DMS53 treated with DMSO at 0.1 percent for 48 hours (cell line): ENCODE results near the gene SLC6A3.

ENCODE experiments used
- DNase-seq: peaks from one replicate; lab custom pipeline; 2025; ENCODE audit not compliant: unreplicated experiment; lab: John Stamatoyannopoulos, UW

The SLC6A3 gene

DNA sequence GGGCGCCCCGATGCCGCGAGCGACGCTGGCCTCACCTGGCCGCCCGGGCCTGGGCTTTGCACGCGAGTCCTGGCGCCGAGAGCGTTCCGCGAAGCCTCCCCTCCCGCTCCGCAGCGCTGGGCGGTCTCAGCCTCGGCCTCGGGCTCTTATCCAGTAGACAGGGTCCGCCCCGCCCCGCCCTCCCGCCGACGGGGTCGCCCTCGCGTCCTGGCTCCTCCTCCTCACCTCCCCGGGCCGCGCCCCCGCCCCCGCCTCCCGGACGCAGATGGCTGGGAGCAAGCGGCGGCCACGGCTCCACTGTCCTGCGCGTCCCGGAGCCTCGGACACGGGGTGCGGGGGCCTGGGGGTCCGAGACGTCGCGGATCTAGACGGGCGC lies at the start of gene SLC6A3:
Gene SLC6A3 (minus strand): TSS at position 128 of the 376 bp plus-strand sequence. CDS start 2,243 bp downstream, outside the sequence.
- peak; percentile 87 for DNase-seq

DNA sequence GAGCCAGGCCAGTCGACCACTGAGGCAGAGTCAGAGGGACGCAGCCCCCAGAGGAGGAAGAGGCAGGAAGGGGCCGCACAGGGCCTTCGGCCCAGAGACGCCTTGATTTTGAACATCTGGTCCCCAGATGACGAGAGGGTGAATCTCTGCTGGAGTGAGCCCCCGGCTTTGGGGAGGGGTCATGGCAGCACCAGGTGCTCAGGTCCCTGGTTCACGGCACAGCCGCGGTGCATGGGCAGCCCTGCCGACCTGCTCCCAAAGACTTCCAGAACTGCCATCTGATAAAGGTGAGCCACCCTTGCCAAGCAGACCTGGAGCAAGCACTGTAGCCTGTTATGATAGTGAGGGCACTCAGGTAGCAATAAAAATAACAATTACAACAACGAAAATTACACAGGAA lies 48.7 kb upstream of the SLC6A3 start:
- no peak for DNase-seq

DNA sequence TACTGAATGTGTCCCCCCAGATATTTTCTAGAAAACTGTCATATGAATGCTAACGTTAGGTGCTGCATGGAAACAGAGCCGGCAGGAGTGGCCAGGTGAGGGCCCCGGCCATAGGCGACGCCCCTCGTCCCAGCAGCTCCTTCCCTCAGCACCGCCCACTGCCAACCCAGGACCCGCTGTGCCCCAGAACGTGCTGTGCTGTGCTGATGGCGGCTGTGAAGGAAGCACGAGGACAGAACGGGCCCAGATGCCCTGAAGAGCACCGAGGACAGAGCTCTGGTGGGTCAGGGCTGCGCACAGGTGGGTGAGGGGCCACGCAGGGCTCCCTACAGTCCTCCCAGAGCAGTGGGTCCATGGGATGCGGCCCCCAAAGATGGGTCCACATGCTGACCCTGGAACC lies 48.2 kb upstream of the SLC6A3 start:
- DNase-seq: no peak

DNA sequence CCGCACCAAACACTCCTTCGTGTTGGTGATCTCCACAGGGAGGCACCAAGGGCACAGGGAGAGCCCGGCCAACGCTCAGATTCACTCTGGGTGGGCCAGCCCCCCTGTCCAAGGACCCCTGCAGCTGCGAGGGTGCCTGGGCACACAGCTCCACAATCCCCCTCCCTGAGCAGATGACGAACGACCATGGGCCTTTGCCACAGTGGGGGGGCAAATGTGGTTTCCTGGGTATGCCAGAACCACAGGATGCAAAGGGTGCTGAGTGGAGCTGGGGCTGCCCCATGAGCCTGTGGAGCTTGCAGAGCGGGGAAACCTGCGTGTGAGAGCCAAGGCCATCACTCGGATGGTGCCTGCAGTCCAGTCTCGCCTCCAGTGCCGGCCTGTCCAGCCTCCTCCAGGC lies 47.5 kb upstream of the SLC6A3 start:
- DNase-seq: no peak

DNA sequence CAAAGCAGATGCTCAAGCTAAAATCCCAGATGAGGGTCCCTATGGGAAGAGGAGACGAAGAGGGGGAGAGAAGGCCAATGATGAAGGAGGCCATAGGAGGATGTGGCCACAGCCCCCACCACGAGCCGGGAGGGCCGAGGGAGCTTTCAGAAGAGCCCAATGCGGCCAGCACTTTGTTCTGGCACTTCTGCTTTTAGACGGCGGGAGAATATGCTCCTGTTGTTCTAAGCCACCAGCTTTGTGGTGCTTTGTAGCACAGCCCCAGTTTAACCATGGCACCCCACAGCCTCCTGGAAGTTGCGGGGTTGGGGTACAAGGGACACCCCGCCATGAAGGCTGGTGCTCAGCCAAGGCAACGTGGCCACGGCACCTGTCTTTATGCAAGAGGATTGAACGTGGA lies 45.1 kb upstream of the SLC6A3 start:
- DNase-seq: no peak

DNA sequence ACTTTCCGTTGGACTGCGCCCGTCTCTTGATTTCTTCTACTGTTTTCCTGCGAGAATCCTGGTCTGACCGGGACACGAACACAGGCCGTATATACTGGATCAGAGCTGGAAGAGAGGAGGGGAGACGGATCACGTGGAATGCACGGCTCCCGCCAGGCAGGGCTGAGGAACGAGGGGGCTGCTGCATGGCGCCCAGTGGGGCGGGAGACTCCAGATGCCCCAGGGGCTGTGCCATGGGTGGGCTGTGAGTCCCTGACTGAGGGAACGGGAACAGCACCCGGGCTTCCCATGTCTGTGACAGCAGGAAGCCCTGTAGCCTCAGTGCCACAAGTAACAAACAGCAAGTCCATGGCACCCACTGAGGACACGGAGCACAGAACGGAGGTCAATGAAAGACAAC lies 44.5 kb upstream of the SLC6A3 start:
- no peak for DNase-seq

DNA sequence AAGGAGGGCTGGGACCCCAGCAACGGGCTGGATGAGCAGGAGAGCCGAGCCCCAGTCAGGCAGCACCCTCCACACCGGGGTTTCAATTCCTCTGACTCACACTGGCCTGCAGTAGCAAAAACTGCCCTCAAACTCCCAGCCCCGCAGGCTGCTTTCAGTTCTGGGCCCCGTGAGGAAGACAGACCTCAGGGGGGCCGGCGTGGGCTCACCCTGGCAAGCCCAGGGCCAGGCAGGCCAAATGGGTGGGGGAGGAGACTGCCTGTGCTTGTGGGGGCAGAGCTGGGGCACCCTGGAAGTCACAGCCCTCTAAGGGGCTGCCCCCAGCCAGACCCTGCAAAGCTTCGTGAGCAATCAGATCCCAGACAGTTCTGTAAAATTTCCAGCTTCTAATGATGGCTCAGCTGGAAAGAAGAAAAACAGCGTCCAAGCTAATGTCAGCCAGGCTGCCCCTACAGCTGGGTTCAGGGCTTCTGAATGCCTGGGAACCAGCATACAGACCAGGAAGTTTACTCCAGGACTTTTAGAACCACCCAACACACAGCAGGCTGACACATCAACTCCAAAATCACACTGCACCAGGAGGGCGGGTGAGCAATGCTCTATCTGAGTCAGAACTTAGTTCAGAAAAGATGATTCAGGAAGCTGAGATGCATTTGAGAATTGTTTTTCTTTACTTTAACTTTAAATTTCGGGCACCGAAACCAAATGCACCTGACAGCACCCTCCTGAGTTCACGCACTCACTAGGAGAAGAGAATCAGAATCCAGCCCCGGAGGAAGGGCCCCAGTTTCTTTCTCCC lies 43.8 kb upstream of the SLC6A3 start:
- DNase-seq: no peak

DNA sequence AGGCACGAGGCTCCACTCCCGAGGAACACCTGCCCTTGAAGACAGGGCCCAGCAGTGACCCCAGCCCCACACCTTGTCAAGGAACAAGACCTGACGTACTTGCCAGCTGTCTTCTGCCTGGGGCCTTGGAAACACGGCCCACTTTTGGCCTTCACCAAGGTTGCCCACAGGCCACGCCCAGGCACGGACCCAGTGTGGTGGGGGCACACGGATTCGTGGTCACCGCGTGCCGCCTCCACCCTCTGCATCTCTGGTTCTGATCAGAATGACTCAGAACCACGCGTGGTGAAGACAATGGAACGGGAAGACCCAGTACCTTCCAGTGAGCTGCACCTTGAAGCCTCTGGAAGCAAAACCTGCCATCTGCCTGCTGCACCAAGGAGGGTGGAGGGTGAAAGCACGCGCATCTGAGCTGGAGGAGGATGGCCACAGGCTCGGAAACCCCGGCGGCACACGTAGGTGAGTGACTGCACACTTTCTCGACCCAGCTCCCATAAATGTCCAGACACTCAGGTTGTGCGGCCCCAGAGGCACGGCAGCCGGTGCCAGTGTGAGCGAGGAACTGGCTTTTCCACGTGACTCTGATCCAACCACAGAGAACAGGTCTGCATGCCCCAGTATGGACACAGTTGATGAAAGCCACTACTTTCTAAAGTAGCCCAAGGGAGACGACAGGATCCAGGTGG lies 42.0 kb upstream of the SLC6A3 start:
- no peak for DNase-seq

DNA sequence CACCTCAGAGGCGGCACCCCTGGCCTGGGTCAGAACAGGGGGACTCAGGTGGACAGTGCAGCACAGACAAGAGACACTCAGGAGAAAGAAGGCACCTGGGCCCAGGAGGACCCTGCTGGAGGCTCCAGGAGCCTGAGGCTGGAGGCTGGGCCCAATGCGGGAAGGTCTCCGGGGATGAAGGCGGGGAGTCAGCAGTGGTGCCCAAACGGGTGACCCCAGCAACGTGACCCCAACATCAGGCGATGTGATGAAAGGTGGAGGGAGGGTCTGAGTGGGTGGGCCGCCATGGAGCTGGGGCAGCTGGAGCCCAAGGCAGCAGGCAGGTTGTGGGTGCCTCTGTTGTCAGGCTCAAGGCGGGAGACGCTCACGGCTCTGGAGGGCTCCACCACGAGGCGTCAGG lies 41.0 kb upstream of the SLC6A3 start:
- DNase-seq: no peak

DNA sequence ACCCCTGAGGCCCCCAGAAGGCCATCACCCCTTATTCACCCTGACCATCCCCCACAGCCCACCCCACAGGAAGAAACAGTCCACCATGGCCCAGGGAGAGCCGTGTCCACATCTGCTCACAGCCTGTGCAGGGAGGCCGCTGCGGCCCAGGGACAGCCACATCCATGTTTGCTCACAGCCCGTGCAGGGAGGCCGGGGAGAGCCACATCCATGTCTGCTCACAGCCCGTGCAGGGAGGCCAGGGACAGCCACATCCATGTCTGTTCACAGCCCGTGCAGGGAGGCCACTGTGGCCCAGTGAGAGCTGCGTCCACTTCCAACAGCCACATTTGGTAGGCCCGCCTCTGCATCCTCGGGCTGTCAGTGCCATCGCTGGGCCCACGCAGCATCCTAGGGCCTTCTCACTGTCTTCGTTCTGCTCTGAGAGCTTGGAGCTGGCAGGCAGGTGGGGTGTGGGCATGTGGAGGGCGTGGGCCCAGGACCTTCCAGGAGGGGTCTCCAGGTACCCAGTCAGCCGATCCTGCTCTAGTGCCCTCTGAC lies 40.4 kb upstream of the SLC6A3 start:
- DNase-seq: no peak

DNA sequence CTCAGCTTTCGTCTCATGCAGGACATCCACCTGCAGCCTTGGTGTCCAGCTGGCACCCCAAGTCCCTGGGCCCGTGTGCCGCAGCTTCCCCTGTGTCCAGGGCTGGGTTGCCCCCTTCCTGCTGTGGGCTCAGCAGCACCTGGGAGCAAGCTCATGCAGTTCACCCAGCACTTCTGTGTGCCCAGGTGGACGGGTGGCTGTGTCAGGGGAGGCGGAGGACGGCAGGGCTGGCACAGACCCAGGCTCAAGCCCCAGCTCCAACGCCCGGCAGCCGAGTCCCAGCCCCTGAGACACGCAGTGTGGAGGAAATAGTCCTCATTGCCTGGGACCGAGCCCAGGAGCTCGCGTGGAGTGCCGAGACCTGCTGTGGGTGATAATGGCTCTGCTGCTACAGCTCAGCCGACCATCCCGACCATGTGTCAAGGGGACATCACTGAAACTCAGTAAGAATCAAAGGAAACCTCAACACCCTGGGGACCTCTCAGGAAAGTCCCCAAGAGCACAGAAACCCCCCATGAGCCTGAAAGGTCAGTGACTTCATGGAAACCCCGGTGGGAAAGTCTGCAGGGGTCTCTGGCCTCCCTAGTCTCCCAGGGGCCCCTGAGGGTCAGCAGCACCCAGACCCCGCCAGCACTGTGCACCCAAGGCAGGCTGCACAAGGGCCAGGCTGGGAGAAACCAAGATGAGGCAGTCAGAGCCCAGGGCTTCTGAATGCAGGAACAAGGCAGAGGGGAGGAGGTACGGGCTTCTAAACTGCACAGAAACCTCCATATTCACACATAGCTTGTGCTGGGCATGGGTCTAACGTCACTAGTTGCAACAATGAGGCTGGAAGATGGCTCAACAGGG lies 39.7 kb upstream of the SLC6A3 start:
- no peak for DNase-seq

DNA sequence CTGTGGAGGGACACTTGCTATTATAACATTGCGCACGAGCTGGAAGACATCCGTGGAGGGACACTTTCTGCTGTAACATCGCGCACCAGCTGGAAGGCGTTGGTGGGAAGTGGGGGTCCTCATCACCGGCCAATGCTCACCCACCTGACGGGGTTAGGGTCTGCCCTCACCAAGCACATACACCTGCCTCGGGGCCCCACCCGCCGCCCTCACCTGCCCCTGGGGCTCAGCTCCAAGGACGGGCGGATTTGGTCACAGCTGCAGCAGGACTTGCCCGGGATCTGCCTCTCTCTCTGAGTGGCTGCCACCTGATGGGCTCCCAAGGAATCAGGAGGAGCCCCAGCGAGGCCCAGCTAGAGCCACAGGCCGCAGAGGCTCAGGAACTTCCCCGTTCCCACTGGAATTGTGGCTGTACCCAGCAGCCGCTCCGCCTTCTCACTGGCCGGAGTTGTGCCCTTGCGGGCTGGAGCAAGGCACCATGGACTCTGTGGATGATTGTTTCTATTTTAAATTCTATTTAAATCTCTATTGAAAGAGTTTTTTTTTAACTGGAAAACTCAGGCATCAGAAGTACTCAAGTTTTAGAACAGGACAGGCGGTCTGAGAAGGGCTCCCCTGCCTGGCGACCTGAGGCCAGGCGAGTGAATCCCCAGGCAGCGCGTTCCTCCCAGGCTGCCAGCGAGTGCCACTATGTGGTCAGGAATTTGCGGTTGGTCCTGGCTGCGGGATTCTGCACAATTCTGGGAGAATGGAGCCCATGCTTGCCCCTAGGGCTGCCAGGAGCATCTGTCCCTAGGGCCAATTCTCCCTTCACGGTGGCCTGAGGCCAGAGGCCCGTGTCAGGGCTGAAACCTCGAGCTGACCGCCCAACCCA lies 38.9 kb upstream of the SLC6A3 start:
- DNase-seq: no peak

DNA sequence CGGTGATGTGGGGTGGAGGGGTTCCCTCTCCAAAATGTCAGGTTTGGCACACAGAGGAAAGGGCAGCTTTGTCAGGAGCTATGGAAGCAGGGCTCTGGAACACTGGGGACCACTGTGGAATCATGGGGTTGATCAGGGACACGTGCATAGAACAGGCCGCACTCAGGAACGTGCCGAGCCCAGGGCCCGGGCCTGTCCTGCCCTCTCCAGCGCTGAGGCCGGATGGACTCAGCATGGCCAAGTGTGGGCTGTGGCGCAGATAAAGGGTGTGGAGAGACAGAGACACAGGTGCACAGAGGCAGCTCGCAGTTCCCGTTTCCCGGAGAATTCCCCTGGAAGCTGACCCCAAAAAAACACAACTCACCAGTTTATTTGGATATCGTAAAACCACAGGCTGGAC lies 37.8 kb upstream of the SLC6A3 start:
- DNase-seq: no peak

DNA sequence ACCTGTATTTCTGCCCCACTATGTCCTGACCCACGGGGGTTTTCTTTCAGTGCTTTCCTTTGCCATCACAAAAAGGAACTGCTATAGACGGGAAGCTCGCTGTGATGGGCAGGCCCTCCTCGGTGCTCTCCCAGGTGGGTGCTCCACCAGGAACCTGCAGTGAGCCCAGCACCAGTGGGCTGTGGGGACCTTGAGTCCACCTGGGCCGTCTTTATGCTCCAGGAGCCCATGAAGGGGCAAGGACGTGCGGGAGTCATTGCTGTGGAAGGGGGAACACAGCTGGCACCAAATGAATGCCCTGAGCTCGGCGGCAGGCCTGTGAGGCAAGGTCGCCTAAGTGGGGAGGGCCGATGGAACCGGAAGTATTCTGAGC lies 36.7 kb upstream of the SLC6A3 start:
- no peak for DNase-seq

DNA sequence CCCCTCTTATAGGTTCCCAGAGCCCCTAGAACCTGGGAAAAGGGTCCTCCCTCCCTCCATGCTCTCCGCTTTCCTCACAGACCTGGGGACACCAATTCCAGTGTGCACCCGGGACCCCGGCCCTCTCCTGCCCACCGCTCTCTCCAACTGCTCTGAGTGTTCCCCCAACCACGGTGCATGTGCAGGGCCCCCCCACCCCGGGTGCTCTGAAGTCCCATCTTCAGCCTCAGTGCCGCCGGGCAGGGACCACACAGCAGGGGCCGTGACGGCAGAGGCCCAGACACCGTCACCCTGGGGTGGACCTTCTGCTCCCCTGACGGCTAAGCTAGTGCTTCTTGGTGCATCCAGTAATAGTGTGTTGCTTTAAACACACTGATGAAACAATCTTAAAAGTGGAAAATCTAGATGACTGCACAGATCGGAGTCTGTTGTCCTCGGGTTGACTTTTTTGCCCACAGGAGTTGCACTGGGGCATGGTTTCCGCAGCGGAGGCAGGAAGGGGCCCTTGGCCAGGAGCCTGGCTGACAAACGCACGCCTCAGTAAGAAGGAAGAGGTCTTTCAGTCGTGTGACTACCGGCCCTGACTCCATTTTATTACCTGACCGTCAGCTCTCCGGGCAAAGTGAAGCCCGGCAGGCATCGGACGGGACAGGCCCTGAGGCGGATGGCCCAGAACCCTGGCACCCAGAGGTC lies 36.2 kb upstream of the SLC6A3 start:
- DNase-seq: no peak

DNA sequence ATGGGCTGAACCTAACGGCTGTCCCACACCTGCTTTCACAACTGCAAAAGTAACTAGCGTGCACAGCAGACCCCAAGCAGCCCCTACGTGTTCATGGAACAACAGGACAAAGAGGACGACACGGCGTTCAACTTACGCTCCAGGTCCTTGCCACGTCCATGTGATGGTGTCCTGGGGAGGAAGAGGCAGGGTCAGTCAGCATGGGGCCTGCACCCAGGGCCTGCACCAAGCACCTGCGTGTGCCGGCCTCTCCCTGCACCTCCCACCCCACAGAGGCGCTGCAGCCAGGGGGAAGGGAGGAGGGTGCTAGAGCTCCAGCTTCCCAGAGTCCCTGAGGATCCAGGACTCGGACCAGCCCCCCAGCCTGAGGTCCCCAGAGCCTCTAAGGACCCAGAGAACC lies 35.6 kb upstream of the SLC6A3 start:
- DNase-seq: no peak

DNA sequence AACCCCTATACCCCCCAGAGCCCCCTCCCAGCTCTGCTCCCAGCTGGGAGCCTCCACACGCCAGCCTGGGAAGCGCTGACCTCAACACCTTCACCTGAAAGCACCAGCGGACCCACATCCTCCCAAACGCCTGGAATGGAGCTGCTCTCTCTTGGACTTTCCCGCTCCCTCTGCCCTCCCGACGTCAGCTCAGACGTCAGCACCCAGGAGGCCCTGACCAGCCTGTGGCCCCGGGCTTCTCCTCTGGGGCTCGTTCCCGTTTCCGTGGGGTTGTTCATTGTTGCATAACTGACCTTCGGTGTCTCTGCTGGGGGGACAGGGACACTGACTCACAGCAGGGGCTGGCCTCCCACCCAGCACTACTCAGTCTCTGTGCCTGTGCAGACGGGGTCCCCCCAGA lies 35.0 kb upstream of the SLC6A3 start:
- no peak for DNase-seq

DNA sequence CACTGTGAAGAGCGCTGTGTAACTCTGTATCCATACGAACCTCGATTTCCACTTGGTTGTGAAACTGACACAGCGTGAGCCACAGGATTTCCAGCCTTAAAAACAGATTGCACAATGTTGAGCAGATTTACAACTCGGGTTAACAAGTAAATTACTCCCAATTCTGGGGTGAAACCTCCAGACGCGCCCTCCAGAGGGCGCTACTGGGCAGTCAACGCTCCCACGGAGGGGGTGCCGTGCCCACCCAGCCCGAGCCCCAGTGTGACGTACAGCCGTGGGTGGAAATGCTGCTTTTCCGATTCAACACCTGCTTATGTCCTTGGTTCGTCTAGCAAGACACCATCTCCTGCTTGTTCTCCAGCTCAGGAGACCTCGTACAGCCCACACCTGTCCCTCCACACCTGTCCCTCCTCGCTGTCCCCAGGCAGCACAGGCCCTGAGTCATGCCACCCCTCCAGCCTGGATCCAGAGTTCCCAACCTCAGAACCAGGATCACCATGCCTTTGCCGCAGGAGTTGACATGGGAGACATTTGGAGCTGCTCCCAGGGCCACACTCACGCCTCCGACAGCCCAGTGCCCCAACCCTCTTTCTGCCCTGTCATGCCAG lies 34.4 kb upstream of the SLC6A3 start:
- peak; percentile 23 for DNase-seq

DNA sequence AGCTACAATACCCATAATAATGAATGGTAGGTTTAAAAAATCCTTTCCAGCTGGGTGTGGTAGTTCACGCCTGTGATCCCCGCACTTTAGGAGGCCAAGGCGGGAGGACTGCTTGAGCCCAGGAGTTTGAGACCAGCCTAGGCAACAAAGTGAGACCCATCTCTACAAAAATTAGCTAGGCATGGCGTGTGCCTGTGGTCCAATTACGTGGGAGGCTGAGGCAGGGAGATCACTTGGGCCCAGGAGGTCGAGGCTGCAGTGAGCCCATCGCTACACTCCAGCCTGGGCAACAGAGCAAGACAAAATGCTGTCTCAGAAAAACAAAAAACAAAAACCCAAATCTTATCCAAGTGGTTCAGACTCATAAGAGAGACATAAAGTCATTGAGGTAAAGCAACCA lies 33.8 kb upstream of the SLC6A3 start:
- DNase-seq: no peak
